MCF 10A (cell line): Measurements from ENCODE around the gene BTG2. TPM values are rescaled to one million over a fixed set of nuclear protein-coding genes. Genes with fewer than 3 reads are reported as not detected.
"Not testable (repeated sequence)": the region's sequence is repeated elsewhere in the genome, so short reads cannot be mapped to it uniquely, and the experiment has no call there.

Source experiments
- BruUV-seq: library from RNA; stranded (reverse); fragments of 400-500 nt; replicated peaks from 2 replicates; lab custom pipeline; 2021; lab: Mats Ljungman, UMichigan
- CTCF ChIA-PET: fragments of 300-600 bp; sonication (Branson Sonifier 250); formaldehyde crosslinking; extraction: SDS; loops from one replicate; lab custom pipeline; 2021; ENCODE audit warnings: antibody characterized with exemption, inconsistent platforms; lab: Yijun Ruan, JAX
- POLR2A ChIA-PET: fragments of 300-600, 350-650 bp; sonication (Branson Sonifier 250); formaldehyde crosslinking; extraction: SDS; loops from one replicate; lab custom pipeline; 2020; ENCODE audit warnings: antibody characterized with exemption, inconsistent platforms; lab: Yijun Ruan, JAX
- DNase-seq: peaks from one replicate; pipeline ENCODE4 v3.0.0-alpha.2; 2018; ENCODE audit not compliant: unreplicated experiment
- H3K27ac Mint-ChIP-seq: one replicate; pipeline ENCODE4 v1.8.0; 2022; ENCODE audit warnings: mild to moderate bottlenecking, low read depth, mixed read lengths; ENCODE audit not compliant: unreplicated experiment
- H3K27me3 Mint-ChIP-seq: one replicate; pipeline ENCODE4 v1.8.0; 2022; ENCODE audit warnings: mixed read lengths; ENCODE audit not compliant: insufficient read depth, unreplicated experiment
- H3K36me3 Mint-ChIP-seq: one replicate; pipeline ENCODE4 v1.8.0; 2022; ENCODE audit warnings: mild to moderate bottlenecking, moderate library complexity, mixed read lengths; ENCODE audit not compliant: insufficient read depth, unreplicated experiment
- H3K4me1 Mint-ChIP-seq: one replicate; pipeline ENCODE4 v1.8.0; 2022; ENCODE audit warnings: mixed read lengths; ENCODE audit not compliant: insufficient read depth, unreplicated experiment
- H3K4me3 Mint-ChIP-seq: one replicate; pipeline ENCODE4 v1.8.0; 2022; ENCODE audit warnings: mild to moderate bottlenecking, moderate library complexity, mixed read lengths; ENCODE audit not compliant: unreplicated experiment
- H3K9me3 Mint-ChIP-seq: one replicate; pipeline ENCODE4 v1.8.0; 2022; ENCODE audit warnings: mixed read lengths; ENCODE audit not compliant: unreplicated experiment
- intact Hi-C: fragments of 100-400 bp; cut with micrococcal nuclease; formaldehyde crosslinking; loops from 2 replicates; pipeline ENCODE4 v1.14.1; 2022
- total RNA-seq: library from RNA; stranded (reverse); gene quantifications from 2 replicates; pipeline ENCODE4 v1.2.3, GENCODE V29; 2022
- TF ChIP-seq, protein P1 (sequence below): fragments of 200-600 bp; IDR thresholded peaks from one replicate; pipeline ENCODE4 v1.8.0; 2022; ENCODE audit warnings: antibody characterized with exemption, mild to moderate bottlenecking; ENCODE audit not compliant: unreplicated experiment

The BTG2 gene
- total RNA-seq, 1 experiment from 2014 or later = 44.4 TPM

DNA sequence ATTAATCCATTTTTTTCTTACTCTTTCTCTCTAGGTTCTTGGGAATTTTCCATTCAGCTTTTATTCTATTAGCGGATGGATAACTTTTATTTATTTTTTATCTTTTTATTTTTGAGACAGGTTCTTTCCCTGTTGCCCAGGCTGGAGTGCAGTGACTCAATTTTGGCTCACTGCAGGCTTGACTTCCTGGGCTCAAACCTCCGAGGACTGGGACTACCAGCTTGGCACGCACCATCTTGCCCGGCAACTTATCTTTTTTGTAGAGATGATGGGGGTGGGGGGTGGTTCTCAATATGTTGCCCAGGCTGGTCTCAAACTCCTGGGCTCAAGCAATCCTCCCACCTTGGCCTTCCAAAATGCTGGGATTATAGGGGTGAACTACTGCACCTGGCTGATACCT, 39.8 kb upstream of the BTG2 start:
- H3K4me3 Mint-ChIP-seq = no peak overlapping the region

DNA sequence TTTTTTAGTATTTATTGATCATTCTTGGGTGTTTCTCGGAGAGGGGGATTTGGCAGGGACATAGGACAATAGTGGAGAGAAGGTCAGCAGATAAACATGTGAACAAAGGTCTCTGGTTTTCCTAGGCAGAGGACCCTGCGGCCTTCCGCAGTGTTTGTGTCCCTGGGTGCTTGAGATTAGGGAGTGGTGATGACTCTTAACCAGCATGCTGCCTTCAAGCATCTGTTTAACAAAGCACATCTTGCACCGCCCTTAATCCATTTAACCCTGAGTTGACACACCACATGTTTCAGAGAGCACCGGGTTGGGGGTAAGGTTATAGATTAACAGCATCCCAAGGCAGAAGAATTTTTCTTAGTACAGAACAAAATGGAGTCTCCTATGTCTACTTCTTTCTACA, 39.2 kb upstream of the BTG2 start:
- not testable (repeated sequence) for DNase-seq, H3K36me3 Mint-ChIP-seq, H3K27ac Mint-ChIP-seq, H3K9me3 Mint-ChIP-seq, H3K4me3 Mint-ChIP-seq, BruUV-seq
- peaks cover 12% of the 10 kb centered on the region for H3K4me1 Mint-ChIP-seq
- CTCF ChIA-PET = interaction anchor here (0.9 to 27.4 kb wide), 16 partner anchors 10 to 828 kb away, joined by 3 to 980 read pairs (median 19); partner anchors contain the start of gene BTG2
- intact Hi-C loops = loop anchor here (2.0 to 5.0 kb wide), 2 partner anchors 93 to 149 kb away; no protein-coding TSS in a partner anchor
- POLR2A ChIA-PET = interaction anchor here (2.9 kb wide), 1 partner anchor 15 kb away, joined by 19 read pairs; no protein-coding TSS in a partner anchor
- H3K27me3 Mint-ChIP-seq = peaks cover 27% of the 10 kb centered on the region

More for the DNA sequence above, 39.8 kb upstream of the BTG2 start:
- DNase-seq = no peak
- intact Hi-C loops = loop anchor here (5.0 kb wide), 1 partner anchor 148 kb away; no protein-coding TSS in a partner anchor
- Mint-ChIP-seq H3K4me1 (peaks cover 12% of the 10 kb centered on the region), H3K9me3 (no peaks in the 10 kb centered on the region), H3K27me3 (peaks cover 33% of the 10 kb centered on the region), H3K27ac (no peak overlapping the region), H3K36me3 (no peaks in the 10 kb centered on the region)
- BruUV-seq = no TSS peak
- TF ChIP-seq, protein P1, sequence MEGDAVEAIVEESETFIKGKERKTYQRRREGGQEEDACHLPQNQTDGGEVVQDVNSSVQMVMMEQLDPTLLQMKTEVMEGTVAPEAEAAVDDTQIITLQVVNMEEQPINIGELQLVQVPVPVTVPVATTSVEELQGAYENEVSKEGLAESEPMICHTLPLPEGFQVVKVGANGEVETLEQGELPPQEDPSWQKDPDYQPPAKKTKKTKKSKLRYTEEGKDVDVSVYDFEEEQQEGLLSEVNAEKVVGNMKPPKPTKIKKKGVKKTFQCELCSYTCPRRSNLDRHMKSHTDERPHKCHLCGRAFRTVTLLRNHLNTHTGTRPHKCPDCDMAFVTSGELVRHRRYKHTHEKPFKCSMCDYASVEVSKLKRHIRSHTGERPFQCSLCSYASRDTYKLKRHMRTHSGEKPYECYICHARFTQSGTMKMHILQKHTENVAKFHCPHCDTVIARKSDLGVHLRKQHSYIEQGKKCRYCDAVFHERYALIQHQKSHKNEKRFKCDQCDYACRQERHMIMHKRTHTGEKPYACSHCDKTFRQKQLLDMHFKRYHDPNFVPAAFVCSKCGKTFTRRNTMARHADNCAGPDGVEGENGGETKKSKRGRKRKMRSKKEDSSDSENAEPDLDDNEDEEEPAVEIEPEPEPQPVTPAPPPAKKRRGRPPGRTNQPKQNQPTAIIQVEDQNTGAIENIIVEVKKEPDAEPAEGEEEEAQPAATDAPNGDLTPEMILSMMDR = no peak
- POLR2A ChIA-PET = interaction anchor here (0.7 to 0.8 kb wide), 3 partner anchors 41 to 212 kb away, joined by 3 to 4 read pairs (median 3); no protein-coding TSS in a partner anchor
- CTCF ChIA-PET = interaction anchor here (1.9 to 27.4 kb wide), 8 partner anchors 9 to 226 kb away, joined by 4 to 980 read pairs (median 114); partner anchors contain the start of gene BTG2

DNA sequence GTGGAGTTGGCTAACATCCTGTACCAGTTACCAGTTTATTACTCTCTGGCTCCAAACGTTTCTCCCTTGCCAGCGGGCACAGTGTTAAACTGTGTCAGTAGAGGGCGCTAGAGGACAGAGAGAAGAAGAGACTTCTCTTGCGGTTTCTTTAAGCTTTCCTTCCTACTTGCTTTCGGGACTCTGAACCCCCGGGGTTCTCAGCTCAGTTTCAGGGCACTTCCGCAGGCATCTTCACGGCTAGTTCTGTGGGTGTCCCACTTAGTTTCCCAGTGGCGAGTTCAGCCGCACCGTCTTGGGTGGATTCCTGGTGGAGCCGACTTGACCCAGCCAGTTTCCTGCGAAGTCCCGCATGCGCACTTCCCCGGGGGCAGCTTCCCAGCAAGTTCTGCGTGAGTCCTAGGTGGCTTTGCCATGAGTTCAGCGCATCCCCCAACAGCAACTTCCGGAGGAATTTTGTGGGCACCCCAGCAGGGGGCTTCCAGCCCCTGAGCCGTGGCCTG, 37.9 kb upstream of the BTG2 start:
- CTCF ChIA-PET = interaction anchor here (0.6 to 27.4 kb wide), 130 partner anchors 9 to 1211 kb away, joined by 3 to 980 read pairs (median 5); partner anchors contain the start of genes ADORA1, BTG2, CHI3L1 and MYBPH
- no TSS peak for BruUV-seq
- Mint-ChIP-seq H3K27ac (no peak overlapping the region), H3K27me3 (peaks cover 14% of the 10 kb centered on the region), H3K4me1 (peaks cover 12% of the 10 kb centered on the region), H3K4me3 (peak overlapping the region; percentile 77), H3K36me3 (no peaks in the 10 kb centered on the region), H3K9me3 (no peaks in the 10 kb centered on the region)
- POLR2A ChIA-PET = interaction anchor here (0.5 to 7.0 kb wide), 25 partner anchors 9 to 1694 kb away, joined by 3 to 86 read pairs (median 4); partner anchors contain the start of genes BTG2, PCAT6 and TMEM183A
- DNase-seq = peak; percentile 98
- intact Hi-C loops = loop anchor here (1.0 to 5.0 kb wide), 4 partner anchors 73 to 435 kb away; no protein-coding TSS in a partner anchor
- TF ChIP-seq, protein P1 = peak; percentile 99

DNA sequence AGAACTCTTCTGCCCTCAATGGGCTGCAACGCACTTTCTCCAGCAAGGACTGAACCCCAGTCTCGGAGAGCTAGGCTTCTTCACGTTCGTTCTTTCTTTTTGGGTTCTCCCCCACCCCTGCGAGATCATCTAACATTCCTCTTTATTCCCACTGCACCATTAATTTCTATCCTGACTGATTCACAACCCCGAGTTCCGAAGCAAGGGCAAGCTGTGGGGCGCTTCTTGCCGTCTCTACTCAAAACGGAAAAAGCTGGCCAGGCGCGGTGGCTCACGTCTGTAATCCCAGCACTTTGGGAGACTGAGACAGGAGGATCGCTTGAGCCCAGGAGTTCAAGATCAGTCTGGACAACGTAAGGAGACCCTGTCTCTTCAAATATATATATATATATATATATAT, 37.4 kb upstream of the BTG2 start:
- Mint-ChIP-seq H3K4me1 (peaks cover 12% of the 10 kb centered on the region), H3K27ac (no peak overlapping the region), H3K4me3 (peak overlapping the region; percentile 77), H3K9me3 (no peaks in the 10 kb centered on the region), H3K36me3 (no peaks in the 10 kb centered on the region), H3K27me3 (peaks cover 9% of the 10 kb centered on the region)
- ChIA-PET CTCF (interaction anchor here (0.6 to 27.4 kb wide), 120 partner anchors 12 to 1210 kb away, joined by 3 to 980 read pairs (median 5); partner anchors contain the start of genes ADORA1, BTG2, CHI3L1 and MYBPH), POLR2A (interaction anchor here (0.7 to 7.0 kb wide), 19 partner anchors 9 to 592 kb away, joined by 3 to 86 read pairs (median 4); partner anchors contain the start of genes BTG2 and TMEM183A)
- intact Hi-C loops = loop anchor here (1.0 to 5.0 kb wide), 4 partner anchors 72 to 434 kb away; no protein-coding TSS in a partner anchor
- TF ChIP-seq, protein P1 = no peak
- no TSS peak for BruUV-seq
- no peak for DNase-seq
